ENCODE measurements around the gene PGP.

The PGP gene

GRCh38 chr16:2183671-2184070 is 31.0 kb downstream of the PGP start:
- DNase-seq (ENCODE audit: low read depth in 4 of 4, low spot score in 1 of 4), result no peak

GRCh38 chr16:2181952-2182351 is 32.7 kb downstream of the PGP start:
- DNase-seq (ENCODE audit: low read depth in 4 of 4, low spot score in 1 of 4), result no peak

- DNase-seq (ENCODE audit: low read depth in 4 of 4, low spot score in 1 of 4), result no peak
These were observed 33.4 kb downstream of the PGP start for GRCh38 chr16:2180962-2181923.

- no peak for DNase-seq (ENCODE audit: low read depth in 4 of 4, low spot score in 1 of 4)
These were observed 34.2 kb downstream of the PGP start for GRCh38 chr16:2180461-2180860.

- no peak for DNase-seq (ENCODE audit: low read depth in 4 of 4, low spot score in 1 of 4)
These were observed 35.1 kb downstream of the PGP start for GRCh38 chr16:2179576-2179975.

GRCh38 chr16:2179107-2179501 is 35.5 kb downstream of the PGP start:
- DNase-seq (ENCODE audit: low read depth in 4 of 4, low spot score in 1 of 4), result no peak

GRCh38 chr16:2178321-2179106 is 36.1 kb downstream of the PGP start:
- peak in 1 of 4 experiments; percentile 18 for DNase-seq (ENCODE audit: low read depth in 4 of 4, low spot score in 1 of 4)

GRCh38 chr16:2177561-2177960 is 37.1 kb downstream of the PGP start:
- DNase-seq (ENCODE audit: low read depth in 4 of 4, low spot score in 1 of 4), result no peak

GRCh38 chr16:2177101-2177500 is 37.5 kb downstream of the PGP start:
- no peak for DNase-seq (ENCODE audit: low read depth in 4 of 4, low spot score in 1 of 4)

GRCh38 chr16:2176047-2176446 is 38.6 kb downstream of the PGP start:
- no peak for DNase-seq (ENCODE audit: low read depth in 4 of 4, low spot score in 1 of 4)

- DNase-seq (ENCODE audit: low read depth in 4 of 4, low spot score in 1 of 4), result no peak
These were observed 39.2 kb downstream of the PGP start for GRCh38 chr16:2175454-2175853.

GRCh38 chr16:2174396-2175131 is 40.1 kb downstream of the PGP start:
- no peak for DNase-seq (ENCODE audit: low read depth in 4 of 4, low spot score in 1 of 4)

GRCh38 chr16:2173916-2174315 is 40.7 kb downstream of the PGP start:
- no peak for DNase-seq (ENCODE audit: low read depth in 4 of 4, low spot score in 1 of 4)

- DNase-seq (ENCODE audit: low read depth in 4 of 4, low spot score in 1 of 4), result no peak
These were observed 41.3 kb downstream of the PGP start for GRCh38 chr16:2173366-2173765.

- DNase-seq (ENCODE audit: low read depth in 4 of 4, low spot score in 1 of 4), result no peak
These were observed 41.8 kb downstream of the PGP start for GRCh38 chr16:2172688-2173335.

- DNase-seq (ENCODE audit: low read depth in 4 of 4, low spot score in 1 of 4), result no peak
These were observed 43.0 kb downstream of the PGP start for GRCh38 chr16:2171601-2172178.

- no peak for DNase-seq (ENCODE audit: low read depth in 4 of 4, low spot score in 1 of 4)
These were observed 43.8 kb downstream of the PGP start for GRCh38 chr16:2170587-2171435.

GRCh38 chr16:2170080-2170479 is 44.6 kb downstream of the PGP start:
- DNase-seq (ENCODE audit: low read depth in 4 of 4, low spot score in 1 of 4), result no peak

- no peak for DNase-seq (ENCODE audit: low read depth in 4 of 4, low spot score in 1 of 4)
These were observed 47.5 kb downstream of the PGP start for GRCh38 chr16:2167068-2167638.

Data from stimulated activated CD4-positive, alpha-beta T cell treated with anti-CD3 and anti-CD28 coated beads, Interleukin-1b, Interleukin-23, amount 100 ng/mL, for 24 hours (primary cell).